Measurements from ENCODE around the gene TPBG.

TPBG gene, protein sequence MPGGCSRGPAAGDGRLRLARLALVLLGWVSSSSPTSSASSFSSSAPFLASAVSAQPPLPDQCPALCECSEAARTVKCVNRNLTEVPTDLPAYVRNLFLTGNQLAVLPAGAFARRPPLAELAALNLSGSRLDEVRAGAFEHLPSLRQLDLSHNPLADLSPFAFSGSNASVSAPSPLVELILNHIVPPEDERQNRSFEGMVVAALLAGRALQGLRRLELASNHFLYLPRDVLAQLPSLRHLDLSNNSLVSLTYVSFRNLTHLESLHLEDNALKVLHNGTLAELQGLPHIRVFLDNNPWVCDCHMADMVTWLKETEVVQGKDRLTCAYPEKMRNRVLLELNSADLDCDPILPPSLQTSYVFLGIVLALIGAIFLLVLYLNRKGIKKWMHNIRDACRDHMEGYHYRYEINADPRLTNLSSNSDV

DNA sequence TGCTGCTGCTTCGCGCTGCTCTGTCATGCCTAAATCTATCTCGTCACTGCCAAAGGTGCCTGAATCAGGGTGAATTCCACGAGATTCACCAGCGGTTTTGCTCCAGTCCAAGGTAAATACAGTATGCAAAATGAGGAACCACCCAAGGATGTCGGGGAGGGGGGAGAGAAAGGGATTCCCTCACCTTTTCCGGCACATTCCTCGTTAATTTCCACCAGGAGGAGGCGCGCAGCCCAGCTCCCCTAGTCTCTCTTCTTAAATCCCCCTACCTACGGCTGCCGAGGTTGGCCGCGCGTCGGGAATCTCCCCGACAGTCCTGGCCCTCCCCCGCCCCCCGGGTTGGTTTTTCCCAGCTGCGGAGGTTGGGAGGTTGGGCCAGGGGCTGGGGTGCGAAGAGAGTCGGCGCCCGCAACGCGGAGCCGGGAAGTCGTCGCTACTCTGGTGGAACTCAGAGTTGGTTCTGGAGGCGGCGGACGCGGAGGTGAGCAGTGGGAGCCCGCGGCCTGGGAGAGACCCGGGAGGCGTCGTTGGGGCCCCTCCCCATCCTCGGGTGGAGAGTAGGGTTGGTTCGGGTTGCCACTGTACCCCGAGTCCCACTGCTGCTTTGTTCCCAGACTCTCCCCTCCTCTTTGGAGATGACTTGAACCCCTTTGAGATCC is at the start of gene TPBG:
TSS of gene TPBG (plus strand) at position 390 of the 659 bp plus-strand sequence. CDS start 1,145 bp downstream, outside the sequence.
- no peak for DNase-seq

DNA sequence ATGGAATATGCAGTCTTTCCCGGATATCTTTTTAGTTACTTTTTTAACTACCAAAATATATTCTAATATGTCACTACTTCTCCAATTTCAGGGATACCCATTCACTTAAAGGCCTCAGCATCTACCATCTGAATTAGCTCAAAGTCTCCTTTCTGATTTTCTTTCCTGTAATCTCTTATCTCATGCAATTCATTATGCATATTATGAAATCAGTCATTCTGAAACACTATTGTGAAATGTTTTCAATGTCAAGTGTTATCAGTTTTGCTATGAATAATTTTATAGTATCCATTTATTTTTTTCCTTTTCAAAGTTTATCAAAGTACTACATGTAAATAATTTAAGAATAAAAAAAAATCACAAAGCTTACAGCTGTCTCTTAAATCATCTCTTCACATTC is 41.2 kb upstream of the TPBG start:
- DNase-seq, result no peak

DNA sequence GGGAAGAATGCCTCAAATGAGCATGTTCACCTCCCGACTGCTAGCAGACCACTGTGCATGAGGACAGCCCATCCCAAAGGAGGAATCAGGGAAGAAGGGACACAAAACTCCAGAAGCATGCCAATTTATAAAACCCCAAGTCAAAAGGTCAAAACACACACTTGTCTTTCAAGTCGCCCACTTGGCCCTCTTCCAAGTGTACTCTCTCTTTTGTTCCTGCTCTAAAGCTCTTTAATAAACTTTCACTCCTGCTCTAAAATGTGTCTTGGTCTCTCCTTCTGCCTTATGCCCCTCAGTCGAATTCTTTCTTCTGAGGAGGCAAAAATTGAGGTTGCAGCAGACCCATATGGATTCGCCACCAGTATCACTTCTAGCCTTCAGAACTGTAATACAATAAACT is 33.9 kb upstream of the TPBG start:
- DNase-seq, result no peak

DNA sequence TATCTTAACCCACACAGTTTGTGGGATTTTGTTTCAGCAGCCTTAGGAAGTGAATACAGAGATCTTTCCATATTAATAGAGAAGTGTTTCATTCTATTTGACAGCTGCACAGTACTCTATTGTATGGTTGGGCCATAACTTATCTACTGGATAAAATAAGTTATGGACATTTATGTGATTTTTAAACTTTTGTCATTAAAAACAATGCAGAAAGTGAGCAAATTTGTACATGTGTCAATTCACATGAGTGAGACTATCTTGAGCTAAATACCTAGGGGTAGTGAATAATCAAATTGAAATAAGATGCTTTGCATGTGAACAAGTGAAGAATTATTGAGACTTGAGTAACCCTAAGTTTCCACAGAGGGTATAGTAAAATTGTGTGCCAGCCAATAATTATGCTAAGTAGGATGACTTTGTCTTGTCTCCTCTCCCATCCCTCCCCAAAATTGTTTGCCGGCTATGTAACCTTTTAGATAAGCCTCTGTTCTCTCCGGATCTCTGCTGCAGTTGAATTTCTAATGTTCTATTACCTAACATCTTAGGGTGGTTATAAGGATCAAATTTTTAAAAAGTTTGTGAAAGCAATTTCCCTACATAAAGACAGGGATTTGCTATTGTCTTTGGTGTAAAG is 33.3 kb upstream of the TPBG start:
- no peak for DNase-seq

DNA sequence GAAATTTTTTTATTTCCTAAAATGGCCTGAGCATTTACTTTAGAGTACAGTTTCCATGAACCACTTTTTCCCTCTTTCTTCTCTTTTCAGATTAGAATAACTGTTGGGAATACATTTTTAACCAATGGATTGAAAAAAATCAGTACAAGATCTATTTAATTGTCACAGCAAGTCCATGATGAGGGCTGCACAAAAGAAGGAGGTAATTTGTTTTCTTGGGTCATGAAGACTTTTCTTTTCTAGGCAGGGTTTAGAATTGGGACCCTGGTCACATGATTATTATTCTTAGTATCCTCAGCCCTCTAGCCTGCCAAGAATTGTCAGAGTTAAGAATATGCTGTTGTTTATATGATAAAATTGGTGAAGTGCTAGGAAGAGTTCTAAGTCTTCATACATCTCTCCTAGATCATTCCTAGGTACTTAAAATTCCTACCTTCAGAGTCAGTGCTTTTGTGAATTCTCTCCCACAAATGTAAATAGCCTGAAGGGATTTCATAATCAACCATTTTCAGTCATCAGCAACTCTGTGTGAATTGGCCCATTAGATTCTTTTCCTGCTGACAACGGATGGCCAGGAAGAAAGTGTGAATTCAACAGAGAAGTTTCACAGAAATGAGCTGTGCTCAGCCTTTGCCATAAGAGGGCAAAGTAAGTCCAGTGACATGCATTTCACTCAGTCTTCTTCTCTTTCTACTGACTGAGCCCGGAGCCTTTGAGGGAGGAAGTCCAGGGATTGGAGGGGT is 32.4 kb upstream of the TPBG start:
- no peak for DNase-seq

DNA sequence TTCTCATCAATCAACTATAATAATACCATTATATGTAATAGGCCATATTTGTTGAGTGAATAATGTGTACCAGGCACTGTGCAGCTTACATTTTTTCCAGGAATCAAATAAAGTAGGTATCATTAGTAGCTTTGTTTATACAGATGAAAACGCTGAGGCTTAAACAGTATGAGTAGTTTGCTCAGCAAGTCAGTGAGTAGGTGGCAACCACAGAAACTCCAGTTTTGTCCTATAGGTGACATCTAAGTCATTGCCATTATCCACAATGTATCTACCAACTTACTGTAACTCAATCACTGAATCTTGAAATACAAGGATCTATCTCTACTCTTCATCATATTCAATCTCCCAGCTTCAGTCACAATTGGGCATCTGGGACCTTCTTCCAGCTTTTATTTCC is 29.8 kb upstream of the TPBG start:
- no peak for DNase-seq

DNA sequence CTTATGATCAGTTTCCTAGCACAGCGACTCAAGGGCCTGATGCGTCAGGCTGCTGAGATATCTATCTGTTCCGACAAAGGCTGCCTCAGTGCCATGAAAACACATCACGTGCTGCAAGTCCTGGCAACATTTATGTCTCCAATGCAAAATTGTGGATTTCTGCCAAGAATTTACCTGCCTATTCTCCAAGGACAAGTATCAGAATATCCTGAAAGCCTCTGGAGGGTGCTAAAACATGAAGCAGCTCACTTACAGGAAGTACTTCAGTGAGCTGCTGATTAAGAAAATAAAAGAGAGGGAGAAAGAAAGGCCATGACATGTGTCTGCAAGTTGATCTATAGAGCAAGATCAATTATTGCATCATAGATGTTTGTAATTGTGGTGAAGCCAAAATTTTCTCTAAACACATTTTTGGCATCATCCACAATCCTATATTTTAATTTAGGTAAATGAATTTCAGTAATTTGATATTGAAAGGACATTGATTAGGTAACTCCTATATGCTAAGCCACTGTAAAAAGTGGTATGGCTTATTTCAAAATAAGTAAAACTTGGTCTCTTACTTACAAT is 25.8 kb upstream of the TPBG start:
- no peak for DNase-seq

DNA sequence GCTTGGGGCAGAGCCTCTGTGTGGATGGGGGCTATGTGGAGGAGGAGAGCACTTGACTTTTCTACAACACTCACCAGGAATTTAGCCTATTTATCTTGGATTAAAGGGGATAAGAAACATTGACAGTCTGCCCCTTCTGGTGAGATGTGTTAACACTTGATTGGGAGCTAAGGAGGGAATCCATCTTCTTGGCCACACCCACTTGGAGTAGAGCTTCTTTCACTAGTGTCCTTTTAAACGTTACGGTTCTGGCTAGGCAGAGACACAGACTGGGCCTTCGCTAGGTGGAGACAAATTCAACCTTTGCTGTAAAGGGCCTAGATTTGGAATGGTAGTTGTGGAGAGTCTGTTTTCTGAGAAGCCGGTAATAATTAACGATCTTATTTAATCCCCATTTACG is 15.5 kb upstream of the TPBG start:
- DNase-seq, result no peak

DNA sequence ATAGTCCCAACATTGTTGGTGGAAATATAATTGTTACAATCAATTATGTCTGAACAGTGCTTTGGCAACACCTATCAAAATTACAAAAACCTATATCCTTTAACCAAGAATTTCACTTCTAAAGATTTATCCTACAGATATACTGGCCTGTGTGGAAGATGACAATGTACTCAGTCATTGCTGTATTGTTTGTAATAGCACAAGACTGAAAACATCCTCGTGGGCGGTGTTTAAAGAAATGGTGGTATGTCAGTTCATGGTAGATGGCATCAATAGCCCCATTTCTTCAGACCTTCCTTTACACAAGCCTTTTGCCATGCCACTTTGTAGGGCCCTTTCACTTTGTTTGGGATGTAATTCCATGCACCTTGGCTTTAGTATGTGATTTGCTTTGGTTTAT is 9.8 kb upstream of the TPBG start:
- DNase-seq, result no peak

DNA sequence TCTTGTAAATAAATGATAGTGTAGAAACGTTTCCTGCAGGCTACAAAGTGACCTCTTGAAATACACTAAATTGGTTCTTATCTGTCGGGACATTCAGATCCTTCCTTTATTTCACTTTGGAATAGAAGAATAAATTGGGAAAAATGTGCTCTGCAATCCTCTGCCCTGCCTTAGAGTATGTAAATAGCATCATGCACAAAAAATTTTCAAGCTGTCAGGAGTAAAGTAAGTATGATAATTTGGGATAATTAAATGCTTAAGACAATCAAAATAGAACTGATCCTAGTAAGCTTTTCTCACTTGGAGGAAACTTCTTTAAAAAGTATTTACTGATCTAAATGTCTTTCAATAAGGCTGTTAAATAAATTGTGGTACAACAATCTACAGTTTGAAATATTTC is 3.1 kb upstream of the TPBG start:
- DNase-seq, result no peak

DNA sequence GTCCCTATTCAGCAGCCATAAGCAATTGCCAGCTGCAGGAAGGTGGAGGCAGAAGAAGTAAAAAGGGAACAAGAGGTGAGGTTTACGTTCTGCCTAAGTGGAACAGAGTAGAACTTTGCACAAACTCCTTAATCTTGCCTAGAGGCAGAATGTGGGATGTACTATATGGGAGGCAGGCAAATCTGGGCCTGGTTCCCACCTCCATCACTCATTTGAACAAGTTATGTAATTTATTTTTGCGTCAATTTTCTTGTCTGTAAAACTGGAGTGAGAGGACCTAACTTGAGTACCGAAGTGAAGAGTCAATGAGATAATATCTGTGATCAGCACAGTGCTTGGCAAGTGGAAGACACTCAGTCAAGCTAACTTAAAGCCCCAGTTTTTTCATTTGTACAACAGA is 2.0 kb upstream of the TPBG start:
- no peak for DNase-seq

DNA sequence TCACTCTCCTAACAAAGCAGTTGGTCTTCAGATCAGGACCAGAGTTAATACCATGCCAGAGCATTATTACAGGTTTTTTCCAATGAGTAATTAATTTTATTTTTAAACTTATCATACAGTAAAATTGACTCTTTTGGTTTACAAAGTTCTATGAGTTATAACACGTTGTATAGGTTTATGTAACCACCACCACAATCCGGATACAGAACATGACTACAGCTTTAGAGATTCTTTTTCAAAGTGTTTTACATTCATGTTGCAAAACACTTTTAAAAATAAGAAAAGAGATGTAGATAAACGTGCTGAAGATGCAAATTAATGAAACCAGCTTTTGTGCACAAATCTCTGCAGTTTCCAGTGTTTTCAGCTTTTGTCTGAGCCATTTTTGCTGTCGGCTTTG is 1.5 kb upstream of the TPBG start:
- DNase-seq, result no peak

DNA sequence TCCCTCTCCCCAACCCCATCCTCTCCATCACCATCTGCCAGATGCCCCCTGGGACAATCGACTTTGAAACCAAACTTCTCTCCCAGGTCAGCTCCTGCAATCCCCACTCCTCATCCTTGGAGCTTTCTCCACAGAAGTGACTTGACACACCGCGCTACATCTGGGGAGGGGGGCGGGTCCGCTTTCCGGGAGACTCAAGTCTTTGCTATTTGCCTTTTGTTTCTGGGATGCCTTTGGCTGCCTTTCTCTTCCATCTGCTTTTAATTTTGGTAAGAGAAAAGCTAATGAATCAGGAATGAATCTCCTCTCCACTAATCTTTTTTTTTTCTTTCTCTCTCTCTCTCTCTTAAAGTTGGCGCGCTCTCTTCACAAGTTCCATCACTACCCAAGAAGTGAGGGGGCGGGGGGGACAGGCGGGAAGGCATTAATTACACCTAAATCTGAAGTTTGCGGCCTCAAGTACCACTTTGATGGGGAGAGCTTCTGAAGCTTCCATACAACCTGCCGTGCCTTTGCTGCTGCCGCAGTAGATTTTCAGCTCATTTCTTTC is 664 bp upstream of the TPBG start:
- no peak for DNase-seq

DNA sequence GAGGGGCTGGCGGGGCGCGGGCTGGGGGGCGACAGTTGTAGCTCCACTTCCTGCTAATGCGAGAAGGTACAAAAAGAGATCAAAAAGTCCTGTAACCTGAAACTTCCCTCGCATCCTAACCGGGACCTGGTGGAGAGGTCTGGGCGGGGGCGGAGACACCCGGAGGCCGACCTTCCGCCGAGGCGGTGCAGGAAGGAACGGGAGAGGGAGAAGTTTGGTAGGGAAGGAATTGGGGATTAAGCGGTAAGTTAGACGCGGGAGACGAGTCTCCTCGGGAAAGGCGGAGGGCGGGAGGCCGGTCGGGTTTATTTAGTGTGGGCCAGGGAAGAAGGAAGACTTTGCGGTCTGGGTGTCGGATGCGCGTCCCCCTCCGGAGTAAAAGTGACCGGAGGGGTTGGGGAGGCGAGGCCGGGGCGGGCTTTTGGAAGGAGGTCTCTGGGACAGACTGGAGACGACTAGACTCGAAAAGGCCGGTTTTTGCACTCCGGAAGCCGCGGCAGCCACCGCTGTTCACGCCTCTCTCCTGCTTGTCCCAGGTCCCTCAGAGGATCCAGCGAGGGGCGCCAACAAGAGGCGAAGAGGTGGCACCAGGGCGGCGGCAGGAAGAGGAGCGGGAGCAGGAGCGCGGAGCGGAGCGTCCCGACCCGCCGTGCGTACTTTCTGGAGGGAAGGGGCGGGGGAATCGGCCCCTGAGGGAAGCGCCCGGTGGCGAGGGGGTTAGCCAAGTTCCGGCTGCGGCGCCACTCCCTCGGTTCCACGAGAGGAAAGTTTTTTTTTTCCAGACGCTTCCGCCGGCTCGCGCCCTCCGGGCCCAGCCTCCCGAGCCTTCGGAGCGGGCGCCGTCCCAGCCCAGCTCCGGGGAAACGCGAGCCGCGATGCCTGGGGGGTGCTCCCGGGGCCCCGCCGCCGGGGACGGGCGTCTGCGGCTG is 734 bp downstream of the TPBG start:
- no peak for DNase-seq

DNA sequence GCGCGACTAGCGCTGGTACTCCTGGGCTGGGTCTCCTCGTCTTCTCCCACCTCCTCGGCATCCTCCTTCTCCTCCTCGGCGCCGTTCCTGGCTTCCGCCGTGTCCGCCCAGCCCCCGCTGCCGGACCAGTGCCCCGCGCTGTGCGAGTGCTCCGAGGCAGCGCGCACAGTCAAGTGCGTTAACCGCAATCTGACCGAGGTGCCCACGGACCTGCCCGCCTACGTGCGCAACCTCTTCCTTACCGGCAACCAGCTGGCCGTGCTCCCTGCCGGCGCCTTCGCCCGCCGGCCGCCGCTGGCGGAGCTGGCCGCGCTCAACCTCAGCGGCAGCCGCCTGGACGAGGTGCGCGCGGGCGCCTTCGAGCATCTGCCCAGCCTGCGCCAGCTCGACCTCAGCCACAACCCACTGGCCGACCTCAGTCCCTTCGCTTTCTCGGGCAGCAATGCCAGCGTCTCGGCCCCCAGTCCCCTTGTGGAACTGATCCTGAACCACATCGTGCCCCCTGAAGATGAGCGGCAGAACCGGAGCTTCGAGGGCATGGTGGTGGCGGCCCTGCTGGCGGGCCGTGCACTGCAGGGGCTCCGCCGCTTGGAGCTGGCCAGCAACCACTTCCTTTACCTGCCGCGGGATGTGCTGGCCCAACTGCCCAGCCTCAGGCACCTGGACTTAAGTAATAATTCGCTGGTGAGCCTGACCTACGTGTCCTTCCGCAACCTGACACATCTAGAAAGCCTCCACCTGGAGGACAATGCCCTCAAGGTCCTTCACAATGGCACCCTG is 1.6 kb downstream of the TPBG start:
- DNase-seq, result no peak

DNA sequence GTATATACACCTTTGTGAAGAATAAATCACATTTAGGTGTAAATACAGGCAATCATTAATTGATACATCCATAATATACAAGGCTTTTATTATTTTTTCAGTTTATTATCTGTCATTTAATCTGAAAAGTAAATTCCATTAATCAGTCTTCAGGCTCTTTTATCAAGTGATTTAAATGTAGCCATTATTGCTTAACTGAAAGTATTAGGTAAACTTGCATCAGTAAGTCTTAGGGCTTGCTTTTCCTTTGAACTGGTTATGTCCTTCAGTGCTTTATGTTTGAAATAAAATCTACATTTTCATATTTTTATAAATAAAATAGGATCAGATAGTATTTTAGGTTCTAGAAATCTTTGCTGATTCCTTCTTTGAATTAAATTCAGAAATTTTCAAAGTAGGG is 4.1 kb downstream of the TPBG start:
- no peak for DNase-seq

DNA sequence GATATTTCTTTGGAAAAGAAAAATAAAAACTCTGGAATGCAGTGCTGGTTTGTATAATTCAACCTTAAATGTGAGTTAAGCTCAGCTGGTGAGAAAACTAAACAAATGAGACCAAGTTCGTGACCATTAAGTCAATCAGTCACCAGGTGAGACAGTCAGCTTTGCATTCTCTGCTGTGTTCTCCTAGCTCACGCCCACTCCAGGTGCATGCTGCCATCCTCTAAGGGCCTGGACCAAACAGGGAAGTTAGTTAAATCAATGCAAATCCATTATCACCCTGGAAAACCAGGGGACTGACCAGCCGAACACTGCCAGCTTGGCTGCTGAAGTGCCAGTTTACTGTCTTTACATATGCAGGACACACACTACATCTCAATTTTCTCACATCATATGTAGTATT is 7.2 kb downstream of the TPBG start:
- no peak for DNase-seq

DNA sequence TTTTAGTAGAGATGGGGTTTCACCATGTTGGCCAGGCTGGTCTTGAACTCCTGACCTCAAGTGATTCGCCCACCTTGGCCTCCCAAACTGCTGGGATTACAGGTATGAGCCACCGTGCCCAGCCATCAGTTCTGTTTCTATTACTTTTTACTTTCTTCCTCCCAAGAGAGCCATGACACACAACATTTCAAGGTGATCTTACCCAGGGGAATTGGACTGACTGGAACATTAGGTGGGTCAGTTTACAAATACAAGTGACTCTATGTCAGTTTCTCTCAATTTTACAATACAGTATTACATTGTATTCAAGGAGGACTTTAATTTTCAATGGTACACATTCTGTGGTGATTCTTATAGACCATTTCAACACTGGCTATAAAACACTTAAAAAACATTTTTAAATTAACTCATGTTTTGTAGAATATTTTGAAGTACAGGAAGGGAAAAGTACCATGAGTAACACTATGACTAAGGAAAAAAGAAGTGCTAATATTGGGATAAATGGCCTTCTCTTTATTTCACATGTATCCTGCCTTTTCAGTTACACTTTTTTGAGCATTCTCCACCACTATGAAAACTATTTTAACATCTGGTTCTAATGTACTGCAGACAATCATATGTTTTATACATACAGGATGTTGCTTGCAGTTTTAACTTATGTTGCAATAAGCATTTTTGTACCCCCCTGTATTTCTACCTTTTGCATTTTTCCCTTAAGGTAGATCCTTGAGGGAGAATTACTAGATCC is 8.4 kb downstream of the TPBG start:
- DNase-seq, result no peak

DNA sequence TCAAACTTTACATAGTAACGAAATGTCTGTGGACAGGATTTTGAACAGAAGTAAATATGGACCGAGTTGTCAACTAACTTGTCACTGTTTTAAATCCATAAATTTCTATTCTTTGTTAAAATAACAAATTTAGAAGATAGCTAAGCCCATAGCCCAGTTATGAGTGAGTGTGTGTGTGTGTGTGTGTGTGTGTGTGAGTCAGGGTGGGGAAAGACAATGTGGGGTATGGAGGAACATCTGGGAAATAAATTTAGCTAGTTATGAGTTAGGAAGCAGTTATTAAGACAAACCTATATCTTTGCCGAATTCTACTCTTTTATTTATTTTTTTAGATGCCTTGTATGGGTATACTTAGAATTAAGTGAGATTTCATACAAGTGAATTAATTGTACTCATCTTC is 9.0 kb downstream of the TPBG start:
- no peak for DNase-seq

DNA sequence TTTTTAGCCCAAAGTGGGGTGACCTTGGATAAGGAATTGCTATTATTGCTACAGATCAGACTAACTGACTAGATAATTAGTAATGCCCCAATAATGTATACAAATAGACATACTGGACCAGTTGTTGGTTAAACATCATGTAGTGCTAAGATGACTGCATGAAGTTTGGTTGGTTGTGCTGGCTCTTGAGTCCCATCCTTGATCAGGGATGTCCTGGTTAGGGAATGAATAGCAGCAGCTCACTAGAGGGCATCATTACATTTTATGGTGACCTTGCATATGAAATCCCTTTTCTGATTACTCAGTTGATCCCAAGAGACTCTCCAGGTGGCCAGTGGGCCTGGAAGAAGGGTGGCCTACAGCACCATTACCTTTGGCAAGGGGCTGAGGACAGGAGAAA is 10.9 kb downstream of the TPBG start:
- no peak for DNase-seq
